IPS-20b (cell line): ENCODE data around the gene RPL9.
"Not testable (repeated sequence)": the region's sequence is repeated elsewhere in the genome, so short reads cannot be mapped to it uniquely, and the experiment has no call there.

ENCODE experiments used
- H3K27ac ChIP-seq: one replicate; pipeline ENCODE4 v1.5.1; 2013; ENCODE audit warnings: low read length
- H3K27me3 ChIP-seq: 2 replicates; pipeline ENCODE4 v1.6.1; 2013; ENCODE audit warnings: mild to moderate bottlenecking, low read length, inconsistent platforms; ENCODE audit not compliant: insufficient read depth
- H3K36me3 ChIP-seq: 2 replicates; pipeline ENCODE4 v1.6.1; 2013; ENCODE audit warnings: low read depth, mild to moderate bottlenecking, inconsistent platforms, low read length, moderate library complexity; ENCODE audit not compliant: insufficient read depth
- H3K4me1 ChIP-seq: 2 replicates; pipeline ENCODE4 v1.6.1; 2013; ENCODE audit warnings: mild to moderate bottlenecking, control low read depth, inconsistent platforms, low read length, moderate library complexity; ENCODE audit not compliant: insufficient read depth
- H3K4me3 ChIP-seq: 2 replicates; pipeline ENCODE4 v1.5.1; 2013; ENCODE audit warnings: mild to moderate bottlenecking, low read length, inconsistent platforms
- H3K9ac ChIP-seq: 2 replicates; pipeline ENCODE4 v1.6.1; 2013; ENCODE audit warnings: low read depth, mild to moderate bottlenecking, inconsistent platforms, low read length, moderate library complexity
- H3K9me3 ChIP-seq: 2 replicates; pipeline ENCODE4 v1.6.1; 2013; ENCODE audit warnings: mild to moderate bottlenecking, low read depth, low read length, inconsistent platforms; ENCODE audit not compliant: insufficient read depth

The RPL9 gene

DNA sequence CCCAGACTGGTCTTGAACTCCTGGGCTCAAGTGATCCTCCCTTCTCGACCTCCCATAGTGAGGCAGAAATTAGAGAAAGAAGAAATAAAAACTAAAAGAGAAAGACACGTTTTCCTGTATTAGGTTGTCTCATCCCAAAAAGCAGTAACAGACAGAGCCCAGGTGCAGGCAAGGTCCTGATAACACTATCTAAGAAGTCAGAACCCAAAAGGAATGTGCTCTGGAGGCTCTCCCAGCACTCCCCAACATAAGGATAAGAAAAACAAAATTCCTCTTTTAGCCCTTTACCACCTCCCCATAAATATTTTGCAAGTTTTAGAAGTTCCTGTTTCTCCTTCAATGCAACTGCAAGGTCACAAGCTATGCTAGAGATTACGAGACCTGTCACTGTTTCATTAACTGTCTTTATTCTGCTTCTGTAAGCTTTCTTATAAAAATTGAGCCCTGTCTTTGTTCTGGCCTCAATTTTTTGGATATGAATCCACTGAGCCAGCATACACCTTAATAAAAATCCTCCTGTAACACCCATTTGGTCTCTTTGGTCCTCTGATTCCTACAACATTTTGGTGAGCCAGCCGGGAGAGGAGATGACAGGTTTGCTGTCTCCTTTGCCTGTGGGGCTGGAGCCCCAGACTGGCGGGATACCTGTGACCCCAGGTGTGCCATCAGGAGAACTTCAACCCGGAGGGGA is 26.0 kb upstream of the RPL9 start:
- H3K9me3 ChIP-seq, result peaks cover 2% of the 10 kb centered on the region; the same call in 1 of the 2 replicates
- no peaks in the 10 kb centered on the region for H3K4me1 ChIP-seq
- no peaks in the 10 kb centered on the region for H3K36me3 ChIP-seq
- no peak overlapping the region for H3K27ac ChIP-seq
- H3K27me3 ChIP-seq, result no peaks in the 10 kb centered on the region
- no peak overlapping the region for H3K4me3 ChIP-seq
- H3K9ac ChIP-seq, result no peak overlapping the region

DNA sequence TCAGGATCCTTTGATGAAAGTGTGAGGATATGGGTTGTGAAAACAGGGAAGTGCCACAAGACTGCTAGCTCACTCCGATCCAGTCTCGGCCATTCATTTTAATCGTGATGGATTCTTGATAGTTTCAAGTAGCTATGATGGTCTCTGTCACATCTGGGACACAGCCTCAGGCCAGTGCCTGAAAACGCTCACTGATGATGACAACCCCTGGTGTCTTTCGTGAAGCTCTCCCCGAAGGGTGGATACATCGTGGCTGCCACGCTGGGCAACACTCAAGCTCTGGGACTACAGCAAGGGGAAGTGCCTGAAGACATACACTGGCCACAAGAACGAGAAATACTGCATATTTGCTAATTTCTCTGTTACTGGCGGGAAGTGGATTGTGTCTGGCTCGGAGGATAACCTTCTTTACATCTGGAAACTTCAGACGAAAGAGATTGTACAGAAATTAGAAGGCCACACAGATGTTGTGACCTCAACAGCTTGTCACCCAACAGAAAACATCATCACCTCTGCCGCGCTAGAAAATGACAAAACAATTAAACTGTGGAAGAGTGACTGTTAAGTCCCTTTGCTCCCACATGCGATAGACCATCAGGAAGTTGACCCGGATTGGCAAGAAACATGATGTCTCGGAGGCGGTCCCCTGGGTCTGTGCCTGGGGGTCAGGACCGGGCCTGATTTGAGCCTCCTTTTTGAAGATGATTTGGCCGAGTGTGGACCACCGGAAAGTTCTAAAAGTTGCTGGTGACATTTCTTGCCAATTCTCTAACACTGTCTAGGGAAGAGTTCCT is 22.4 kb upstream of the RPL9 start:
- no peak overlapping the region for H3K27ac ChIP-seq

DNA sequence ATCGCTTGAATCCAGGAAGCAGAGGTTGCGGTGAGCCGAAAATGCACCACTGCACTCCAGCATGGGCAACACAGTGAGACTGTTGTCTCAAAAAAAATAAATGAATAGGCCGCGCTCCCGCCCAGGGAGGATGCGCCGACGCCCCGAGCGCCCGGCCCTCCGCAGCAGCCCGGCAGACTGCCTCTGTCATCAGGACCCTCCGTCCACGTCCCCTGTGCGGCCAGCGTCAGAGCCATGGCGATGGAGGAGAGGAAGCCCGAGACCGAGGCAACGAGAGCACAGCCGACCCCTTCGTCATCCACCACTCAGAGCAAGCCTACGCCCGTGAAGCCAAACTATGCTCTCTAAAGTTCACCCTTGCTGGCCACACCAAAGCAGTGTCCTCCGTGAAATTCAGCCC is 21.5 kb upstream of the RPL9 start:
- Histone ChIP-seq H3K27ac (no peak overlapping the region), H3K9ac (no peak overlapping the region), H3K9me3 (peaks cover 2% of the 10 kb centered on the region; the same call in 1 of the 2 replicates), H3K4me1 (no peaks in the 10 kb centered on the region), H3K36me3 (peaks cover 10% of the 10 kb centered on the region; the same call in 1 of the 2 replicates), H3K27me3 (no peaks in the 10 kb centered on the region), H3K4me3 (no peak overlapping the region)

More for the DNA sequence above, 22.4 kb upstream of the RPL9 start:
- H3K4me3 ChIP-seq, result no peak overlapping the region
- peaks cover 7% of the 10 kb centered on the region; the same call in 1 of the 2 replicates for H3K36me3 ChIP-seq
- H3K4me1 ChIP-seq, result no peaks in the 10 kb centered on the region
- H3K9me3 ChIP-seq, result peaks cover 2% of the 10 kb centered on the region; the same call in 1 of the 2 replicates
- no peaks in the 10 kb centered on the region for H3K27me3 ChIP-seq
- H3K9ac ChIP-seq, result no peak overlapping the region

DNA sequence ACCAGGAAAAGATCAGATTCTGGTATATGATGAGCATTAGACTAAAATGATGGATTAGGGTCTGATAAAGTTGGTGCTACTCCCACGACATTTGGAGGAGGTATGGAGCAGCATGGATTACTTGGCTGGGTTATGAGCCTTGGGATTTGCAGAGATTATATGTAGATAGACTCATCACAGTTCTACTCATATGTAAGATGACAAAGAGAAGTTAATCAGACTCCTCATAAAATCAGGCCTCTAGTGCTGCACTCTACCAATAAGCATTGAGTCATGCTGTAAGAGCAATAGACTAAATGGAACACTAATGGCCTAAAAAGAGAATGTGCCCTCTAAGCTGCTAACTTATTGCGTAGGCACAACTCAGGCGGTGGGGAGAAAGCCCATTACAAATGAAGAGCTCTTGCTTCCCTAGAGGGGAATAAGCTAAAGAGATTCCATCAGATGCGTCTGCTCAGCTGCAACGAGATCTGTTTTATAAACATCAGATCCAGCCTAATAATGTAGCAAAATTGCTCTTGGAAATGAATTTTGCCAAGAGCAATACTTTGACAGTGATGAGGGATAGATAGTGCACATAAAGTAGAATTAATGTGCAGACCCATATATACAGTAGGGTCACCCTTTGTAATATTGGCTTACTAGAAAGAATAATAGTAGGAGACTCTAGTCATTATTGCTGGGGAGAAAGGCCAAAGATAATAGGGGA is 17.6 kb upstream of the RPL9 start:
- H3K27ac ChIP-seq, result no peak overlapping the region
- H3K4me1 ChIP-seq, result no peaks in the 10 kb centered on the region
- H3K9ac ChIP-seq, result no peak overlapping the region
- no peak overlapping the region for H3K4me3 ChIP-seq
- peaks cover 32% of the 10 kb centered on the region for H3K36me3 ChIP-seq
- H3K27me3 ChIP-seq, result no peaks in the 10 kb centered on the region
- no peaks in the 10 kb centered on the region for H3K9me3 ChIP-seq

DNA sequence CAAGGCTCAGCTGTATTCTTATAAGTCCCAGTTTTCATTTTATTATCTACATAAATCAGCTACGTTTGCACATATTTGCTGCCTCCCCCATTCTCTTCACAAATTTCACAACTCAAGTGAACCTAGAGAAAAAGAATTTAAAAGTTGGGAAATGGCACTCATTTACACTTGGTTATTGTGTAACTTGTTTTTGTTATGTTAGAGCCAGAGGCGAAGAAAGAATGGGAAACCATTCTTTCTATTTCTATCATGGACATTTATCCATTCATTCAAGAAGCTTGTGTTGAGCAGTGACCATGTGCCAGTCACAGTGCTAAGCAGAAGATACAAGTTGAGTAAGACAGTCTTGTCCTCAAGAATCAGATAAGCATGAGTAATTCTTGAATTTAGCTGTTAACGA is 13.7 kb upstream of the RPL9 start:
- H3K9me3 ChIP-seq, result no peaks in the 10 kb centered on the region
- no peaks in the 10 kb centered on the region for H3K4me1 ChIP-seq
- H3K4me3 ChIP-seq, result no peak overlapping the region
- H3K9ac ChIP-seq, result no peak overlapping the region
- no peak overlapping the region for H3K27ac ChIP-seq
- H3K36me3 ChIP-seq, result peaks cover 52% of the 10 kb centered on the region
- no peaks in the 10 kb centered on the region for H3K27me3 ChIP-seq

DNA sequence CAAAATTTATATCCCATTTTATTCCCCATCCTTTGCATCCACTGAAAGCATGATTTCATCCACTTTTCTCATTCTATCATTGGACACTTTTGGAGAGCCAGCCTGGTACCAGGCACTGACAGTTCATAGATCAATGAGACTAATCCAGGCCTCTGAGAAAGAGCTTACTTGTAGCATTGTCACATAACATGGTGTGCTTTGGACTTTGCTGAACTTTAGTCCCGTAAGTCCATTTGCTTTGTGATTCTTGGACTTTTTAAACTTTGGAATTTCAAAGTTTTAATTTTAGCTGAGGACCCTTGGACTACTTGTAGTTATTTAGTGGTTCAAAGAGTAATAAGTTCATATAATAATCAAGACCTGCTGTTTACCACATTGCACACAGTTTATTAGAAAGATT is 11.7 kb upstream of the RPL9 start:
- no peak overlapping the region for H3K9ac ChIP-seq
- no peak overlapping the region for H3K4me3 ChIP-seq
- H3K27ac ChIP-seq, result no peak overlapping the region
- peaks cover 60% of the 10 kb centered on the region for H3K36me3 ChIP-seq
- no peaks in the 10 kb centered on the region for H3K27me3 ChIP-seq
- H3K4me1 ChIP-seq, result no peaks in the 10 kb centered on the region
- no peaks in the 10 kb centered on the region for H3K9me3 ChIP-seq

DNA sequence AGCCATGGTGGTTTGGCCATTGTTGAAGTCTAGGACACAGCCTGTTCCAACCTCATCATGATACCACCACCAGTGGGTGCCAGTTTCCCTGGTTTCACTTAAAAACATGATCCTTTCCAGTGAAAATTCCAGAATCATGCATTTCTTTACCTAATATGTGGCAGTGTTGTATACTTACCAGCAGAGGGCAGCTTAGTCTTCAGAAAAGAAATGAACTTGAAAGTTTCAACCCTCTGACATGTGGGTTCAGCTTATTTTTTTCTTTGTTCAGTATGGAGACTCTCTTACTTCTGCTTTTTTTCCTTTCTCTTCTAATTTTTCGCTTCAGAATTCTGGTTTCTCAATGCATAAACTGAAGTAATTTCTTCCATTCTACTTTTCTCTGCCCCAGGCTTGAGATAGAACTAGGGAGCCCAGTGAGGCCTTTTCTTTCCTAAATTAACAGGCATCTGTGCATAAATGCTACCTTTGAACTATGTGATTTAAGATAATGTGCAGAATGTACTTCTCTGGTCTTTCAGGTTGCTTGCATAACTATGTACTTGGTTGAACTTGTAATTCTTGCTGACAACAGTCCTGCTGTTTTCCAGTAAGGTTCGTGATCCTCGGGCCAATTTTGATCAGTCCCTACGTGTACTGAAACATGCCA is 10.8 kb upstream of the RPL9 start:
- H3K4me1 ChIP-seq, result no peaks in the 10 kb centered on the region
- H3K27me3 ChIP-seq, result no peaks in the 10 kb centered on the region
- H3K27ac ChIP-seq, result no peak overlapping the region
- H3K36me3 ChIP-seq, result peaks cover 68% of the 10 kb centered on the region
- H3K9ac ChIP-seq, result peak overlapping the region; percentile 47; the same call in 1 of the 2 replicates
- H3K9me3 ChIP-seq, result no peaks in the 10 kb centered on the region
- no peak overlapping the region for H3K4me3 ChIP-seq

DNA sequence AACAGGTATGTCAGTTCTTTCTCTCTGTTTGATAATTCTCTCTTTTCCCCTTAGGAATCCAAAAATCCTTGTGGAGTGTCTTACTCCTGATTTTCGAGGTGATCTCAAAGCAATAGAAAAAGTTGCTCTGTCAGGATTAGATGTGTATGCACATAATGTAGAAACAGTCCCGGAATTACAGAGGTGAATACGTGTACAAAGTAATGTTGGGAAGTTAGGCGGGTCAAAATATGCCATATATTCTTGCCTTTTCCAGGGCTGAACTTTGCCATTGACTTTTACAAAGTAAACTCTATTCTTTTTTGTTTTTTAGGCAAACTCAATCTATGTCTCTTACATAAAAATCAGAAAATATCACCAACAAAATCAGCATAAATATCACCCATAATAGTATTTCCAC is 8.7 kb upstream of the RPL9 start:
- Histone ChIP-seq H3K4me1 (no peaks in the 10 kb centered on the region), H3K27ac (no peak overlapping the region), H3K9me3 (no peaks in the 10 kb centered on the region), H3K9ac (no peak overlapping the region), H3K36me3 (peaks cover 76% of the 10 kb centered on the region), H3K27me3 (no peaks in the 10 kb centered on the region), H3K4me3 (no peak overlapping the region)

DNA sequence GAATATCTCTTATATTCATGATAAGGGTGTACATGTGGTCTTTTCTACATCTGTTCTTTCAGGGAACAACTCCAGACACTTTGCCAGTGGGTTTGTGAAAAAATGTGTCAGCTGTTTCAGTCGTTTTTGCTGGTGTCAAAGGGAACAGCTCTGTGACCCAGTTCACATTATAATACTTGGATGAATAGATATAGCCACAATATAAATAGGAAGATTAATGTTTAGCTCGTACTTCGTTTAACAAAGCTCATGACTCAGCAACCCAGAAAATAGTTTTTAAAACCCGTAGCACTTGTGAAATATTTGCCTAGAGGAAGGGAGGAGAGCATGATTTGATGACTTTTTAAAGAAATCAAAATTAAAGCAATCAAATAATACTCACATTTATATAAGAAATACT is 8.0 kb upstream of the RPL9 start:
- no peak overlapping the region for H3K27ac ChIP-seq
- H3K9me3 ChIP-seq, result no peaks in the 10 kb centered on the region
- H3K27me3 ChIP-seq, result no peaks in the 10 kb centered on the region
- H3K9ac ChIP-seq, result no peak overlapping the region
- H3K36me3 ChIP-seq, result peaks cover 72% of the 10 kb centered on the region
- no peaks in the 10 kb centered on the region for H3K4me1 ChIP-seq
- H3K4me3 ChIP-seq, result no peak overlapping the region

DNA sequence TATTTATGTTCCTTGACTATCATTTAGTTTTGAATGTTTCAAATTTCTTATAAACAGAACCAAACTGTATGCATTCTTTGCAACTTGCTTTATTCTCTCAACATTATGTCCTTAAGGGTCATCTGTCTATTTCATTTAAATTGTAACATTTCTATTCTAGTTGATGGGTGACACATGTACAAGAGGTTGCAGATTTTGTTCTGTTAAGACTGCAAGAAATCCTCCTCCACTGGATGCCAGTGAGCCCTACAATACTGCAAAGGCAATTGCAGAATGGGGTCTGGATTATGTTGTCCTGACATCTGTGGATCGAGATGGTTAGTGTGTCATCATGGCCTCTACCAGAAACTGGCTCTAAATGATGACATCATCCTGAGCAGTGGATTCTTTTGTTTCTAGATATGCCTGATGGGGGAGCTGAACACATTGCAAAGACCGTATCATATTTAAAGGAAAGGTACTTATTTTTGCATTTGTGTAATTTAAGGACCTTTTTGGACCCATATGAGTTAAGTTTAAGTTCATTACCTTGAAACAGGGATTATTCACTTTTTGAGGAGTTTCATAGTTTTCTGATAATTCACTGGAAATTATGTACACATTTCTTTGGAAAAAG is 6.3 kb upstream of the RPL9 start:
- Histone ChIP-seq H3K27me3 (no peaks in the 10 kb centered on the region), H3K4me1 (no peaks in the 10 kb centered on the region), H3K36me3 (peaks cover 67% of the 10 kb centered on the region), H3K4me3 (no peak overlapping the region), H3K9ac (no peak overlapping the region), H3K9me3 (no peaks in the 10 kb centered on the region), H3K27ac (no peak overlapping the region)

DNA sequence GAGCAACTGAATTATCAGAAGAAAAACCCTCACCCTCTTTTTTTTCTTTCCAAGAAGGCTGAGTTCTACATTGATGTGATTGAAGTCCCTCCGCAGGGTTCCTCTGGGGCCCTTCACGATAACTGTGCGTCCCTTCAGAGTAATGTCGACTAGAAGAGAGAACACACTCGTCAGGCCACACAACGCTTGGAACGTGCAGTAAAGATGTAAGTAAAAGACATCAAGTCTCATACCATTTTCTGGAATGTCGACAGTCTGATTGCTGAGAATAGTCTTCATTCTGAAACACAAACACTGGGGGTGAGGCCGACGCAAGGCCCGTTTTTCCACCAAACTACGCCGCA is 589 bp downstream of the RPL9 start:
- Histone ChIP-seq H3K27ac (peak overlapping the region; percentile 91), H3K36me3 (peaks cover 74% of the 10 kb centered on the region), H3K4me3 (peak overlapping the region; percentile 98), H3K9ac (peak overlapping the region; percentile 99)
- H3K4me1 ChIP-seq, H3K27me3 ChIP-seq, H3K9me3 ChIP-seq: not testable (repeated sequence)
